HG03064 (cell line): ENCODE results near the gene GNA12.

Experiments
- ATAC-seq: cut with Tn5 transposase; IDR thresholded peaks from one replicate; pipeline ENCODE4 v1.9.1; 2021; ENCODE audit warnings: low read depth; ENCODE audit not compliant: unreplicated experiment

GNA12 gene

DNA sequence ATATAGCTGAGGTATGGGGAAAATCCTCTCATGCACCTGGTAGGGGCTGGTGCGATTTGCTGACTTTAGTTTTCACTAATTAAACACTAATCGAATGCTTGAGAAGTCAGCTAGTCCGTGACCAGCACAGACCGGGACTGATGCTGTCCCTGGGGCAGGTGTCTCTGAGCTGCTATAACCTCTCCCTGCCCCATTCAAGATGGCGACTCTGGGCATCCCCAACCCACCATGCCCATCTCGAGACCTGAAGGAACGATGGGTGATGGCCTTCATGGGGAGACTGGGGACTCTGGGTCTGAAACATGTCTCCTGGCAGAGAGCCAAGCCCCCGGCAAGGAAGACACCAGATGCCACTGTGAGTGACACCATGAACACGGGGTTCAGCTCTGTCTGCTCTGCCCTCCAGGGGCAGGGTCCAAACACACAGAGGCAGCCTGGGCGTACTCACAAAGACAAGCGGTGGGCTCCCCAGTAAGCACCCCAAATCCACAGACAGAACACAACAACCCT, 57.4 kb downstream of the GNA12 start:
- no peak for ATAC-seq

DNA sequence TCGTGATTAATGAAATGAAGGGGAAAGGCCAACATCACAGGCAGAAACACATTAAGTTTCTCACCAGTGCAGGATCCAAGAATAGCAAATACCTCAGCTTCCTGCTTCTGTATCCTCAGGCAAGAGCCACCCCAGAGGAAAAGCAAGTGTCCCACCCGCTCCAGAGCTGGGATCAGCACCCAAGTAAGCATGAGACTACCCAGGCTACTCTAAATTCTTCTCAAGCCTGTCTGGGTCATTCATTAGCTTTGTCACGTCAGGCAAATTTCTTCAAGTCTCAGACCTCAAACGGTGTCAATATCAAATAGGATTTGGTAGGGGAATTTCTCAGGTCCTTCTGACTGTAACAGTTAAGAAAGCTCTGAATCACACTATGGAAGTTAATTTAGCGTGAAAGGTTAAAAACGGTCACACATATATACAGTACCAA, 59.0 kb downstream of the GNA12 start:
- ATAC-seq, result peak; percentile 57

DNA sequence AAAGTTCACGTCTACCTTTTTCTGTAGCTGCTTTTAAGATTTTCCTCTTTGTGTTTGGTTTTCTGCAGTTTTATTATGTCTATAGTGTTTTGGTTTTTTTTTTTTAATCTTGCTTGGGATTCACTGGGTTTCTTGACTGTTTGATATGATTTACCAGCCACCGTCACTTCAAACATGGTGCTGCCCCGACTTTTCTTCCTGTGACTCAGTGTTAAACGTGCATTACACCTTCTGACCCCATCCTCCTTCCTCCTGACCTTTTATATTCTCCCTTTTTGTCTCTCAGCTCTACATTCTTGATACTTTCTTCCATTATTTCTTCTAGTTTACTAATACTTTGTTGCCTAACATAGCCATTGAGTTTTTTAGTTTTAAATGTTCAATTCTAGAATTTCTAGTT, 61.5 kb downstream of the GNA12 start:
- no peak for ATAC-seq

DNA sequence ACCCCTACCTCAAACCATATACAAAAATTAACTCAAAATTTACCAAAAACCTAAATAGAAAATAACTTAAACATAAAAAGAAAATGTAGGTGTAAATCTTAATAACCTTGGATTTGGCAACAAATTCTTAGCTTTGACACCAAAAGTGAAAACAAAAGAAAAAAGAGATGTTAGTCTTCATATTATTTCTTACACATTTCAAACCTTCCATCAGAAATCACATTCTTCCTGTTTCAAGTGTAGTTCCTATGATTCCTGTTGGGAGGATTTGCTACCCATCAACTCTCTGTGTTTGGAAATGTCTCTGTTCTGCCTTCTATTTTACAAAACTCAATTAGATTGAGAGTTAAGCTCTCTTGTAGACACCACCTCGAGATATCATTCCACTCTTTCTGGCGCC, 62.0 kb downstream of the GNA12 start:
- ATAC-seq, result no peak

DNA sequence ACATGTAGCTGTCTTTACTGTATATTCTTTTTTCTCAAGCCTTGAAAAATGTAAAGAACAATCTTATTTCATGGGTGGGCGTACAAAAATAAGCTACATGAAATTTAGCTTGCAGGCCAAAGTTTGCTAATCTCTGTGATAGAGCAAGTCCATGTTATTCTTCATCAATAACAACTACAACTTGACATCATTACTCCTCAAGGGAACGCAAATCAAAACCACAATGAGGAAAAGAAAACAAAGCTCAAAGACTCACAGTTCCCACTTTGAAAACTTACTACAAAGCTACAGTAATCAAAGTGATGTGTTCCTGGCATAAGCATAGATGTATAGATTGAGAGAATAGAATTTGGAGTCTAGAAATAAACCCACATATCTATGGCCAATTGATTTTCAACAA, 62.5 kb downstream of the GNA12 start:
- no peak for ATAC-seq

DNA sequence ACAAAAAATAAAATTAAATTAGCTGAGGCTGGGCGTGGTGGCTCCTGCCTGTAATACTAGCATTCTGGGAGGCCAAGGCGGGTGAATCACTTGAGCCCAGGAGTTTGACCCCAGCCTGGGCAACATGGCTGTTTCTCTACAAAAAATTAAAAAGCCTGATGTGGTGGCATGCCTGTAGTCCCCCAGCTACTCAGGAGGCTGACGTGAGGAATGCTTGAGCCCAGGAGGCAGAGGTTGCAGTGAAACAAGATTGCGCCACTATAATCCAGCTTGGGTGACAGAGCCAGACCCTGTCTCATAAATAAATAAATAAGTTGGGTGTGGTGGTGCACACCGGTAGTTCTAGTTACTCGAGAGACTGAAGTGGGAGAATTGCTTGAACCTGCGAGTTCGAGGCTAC, 65.1 kb downstream of the GNA12 start:
- no peak for ATAC-seq

DNA sequence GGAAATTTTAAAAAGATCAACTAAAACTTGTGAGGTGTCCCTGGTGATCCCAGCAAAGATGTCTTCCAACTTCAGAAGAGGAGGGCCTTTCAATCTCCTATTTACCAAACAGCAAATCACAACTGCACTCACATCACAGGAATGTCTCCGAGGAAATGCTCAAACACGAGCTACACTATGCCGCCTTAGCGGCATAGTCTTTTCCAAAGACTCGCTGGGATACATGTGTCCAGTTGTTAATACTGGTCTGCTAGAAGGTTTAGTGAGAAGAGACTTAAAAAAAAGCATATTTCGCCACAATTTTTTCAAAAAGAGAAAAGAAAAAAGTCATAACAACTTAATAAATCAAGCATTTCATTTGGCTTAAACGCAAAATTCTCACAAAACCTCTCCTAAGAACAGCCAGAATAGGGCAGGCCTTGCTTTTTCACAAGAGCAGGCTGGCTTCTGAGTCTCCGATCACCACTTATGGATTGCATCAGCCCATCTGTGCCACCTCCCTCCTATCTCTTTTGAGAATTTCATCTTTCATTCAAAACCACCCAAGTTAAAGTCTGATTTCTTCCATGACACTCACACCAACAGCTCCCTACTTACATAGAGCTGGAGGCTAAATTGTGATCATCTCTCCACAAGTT, 66.1 kb downstream of the GNA12 start:
- no peak for ATAC-seq

DNA sequence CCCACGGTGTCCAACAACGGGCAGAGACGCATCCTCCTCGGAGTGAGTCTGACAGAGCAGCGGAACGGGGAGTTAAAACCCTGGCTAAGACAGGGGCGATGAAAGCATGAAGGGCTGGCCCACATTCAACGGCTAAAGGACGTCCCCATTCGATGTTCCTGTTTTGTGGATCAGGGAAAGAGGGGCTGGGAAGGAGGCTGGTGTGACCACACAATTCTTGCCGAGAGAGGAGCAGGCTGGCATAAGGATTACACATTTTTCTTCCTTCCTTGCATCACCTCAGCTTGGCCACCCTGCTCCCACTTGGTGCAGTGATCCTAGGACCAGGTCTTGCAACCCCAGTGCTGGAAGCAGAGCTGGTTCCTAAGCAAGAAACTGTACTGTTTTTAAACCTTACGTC, 67.7 kb downstream of the GNA12 start:
- no peak for ATAC-seq

DNA sequence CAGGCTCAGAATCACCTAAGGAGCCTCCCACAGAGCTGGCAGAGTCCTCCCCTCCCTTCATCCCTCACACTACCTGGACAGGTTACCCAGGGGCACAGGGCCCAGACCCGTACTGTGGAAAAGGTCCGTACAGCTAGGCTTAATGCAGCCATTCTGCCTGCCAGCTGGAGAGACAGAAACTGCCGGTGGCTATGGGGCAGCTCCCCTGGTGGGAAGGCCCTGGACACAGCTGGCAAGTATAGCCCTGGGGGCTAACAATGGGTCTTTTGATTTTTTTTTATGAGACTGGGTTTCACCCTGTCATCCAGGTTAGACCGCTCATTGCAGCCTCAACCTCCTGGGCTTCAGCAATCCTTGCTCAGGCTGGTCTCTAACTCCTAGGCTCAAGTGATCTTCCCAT, 68.3 kb downstream of the GNA12 start:
- no peak for ATAC-seq

DNA sequence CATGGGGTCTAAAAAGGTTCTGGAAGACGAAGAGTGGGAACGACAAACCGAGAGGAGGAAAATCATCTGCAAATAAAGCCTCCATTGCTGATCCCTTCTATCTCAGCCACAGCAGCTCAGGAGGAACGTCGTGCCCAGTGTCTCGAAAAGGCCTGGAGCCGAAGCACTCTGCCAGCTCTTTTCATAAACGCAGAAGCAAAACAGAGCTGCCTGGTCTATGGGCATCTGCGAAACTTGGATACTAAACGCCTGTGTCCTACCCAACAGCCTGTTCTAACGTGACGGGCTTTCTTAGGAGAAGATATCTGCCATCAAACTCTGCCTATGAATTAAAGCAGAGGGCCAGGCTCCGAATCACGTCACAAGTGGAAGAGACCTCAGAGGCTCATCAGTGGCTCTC, 68.7 kb downstream of the GNA12 start:
- no peak for ATAC-seq

DNA sequence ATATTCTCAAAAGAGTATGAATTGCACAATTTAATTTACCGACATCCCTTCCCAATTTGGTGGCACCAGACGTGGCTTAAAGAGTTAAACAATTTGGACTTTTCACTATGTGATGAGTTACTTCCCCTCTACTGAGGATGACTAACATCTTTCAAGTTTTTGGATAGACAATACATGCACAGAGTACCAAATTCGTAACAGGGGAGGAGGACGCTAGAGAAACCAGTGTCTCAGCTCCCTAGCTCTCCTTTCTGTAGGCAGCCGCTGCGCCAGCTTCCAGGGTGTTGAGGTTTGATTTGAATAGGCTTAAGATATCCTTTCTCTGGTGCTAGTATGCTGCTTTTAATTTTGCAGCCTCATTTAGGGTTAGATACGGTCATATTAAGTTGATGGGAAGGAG, 69.2 kb downstream of the GNA12 start:
- ATAC-seq, result no peak

DNA sequence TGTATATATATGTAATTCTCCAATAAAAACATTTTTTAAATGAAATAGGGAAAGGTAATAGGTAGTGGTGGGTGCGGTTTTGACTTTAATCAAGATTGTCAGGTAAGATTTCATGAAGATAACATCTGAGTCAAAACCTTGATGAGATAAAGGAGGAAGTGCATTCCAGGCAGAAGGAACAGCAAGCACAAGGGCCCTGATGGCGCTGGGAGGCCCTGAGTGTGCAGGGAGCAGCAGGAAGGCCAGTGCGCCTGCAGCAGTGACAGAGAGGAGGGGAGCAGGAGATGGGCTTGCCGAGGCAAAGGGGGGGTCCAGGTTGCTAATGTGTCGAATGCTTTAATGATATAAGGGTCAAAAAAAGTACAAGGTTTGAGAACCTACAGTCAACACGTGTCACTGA, 69.8 kb downstream of the GNA12 start:
- no peak for ATAC-seq

DNA sequence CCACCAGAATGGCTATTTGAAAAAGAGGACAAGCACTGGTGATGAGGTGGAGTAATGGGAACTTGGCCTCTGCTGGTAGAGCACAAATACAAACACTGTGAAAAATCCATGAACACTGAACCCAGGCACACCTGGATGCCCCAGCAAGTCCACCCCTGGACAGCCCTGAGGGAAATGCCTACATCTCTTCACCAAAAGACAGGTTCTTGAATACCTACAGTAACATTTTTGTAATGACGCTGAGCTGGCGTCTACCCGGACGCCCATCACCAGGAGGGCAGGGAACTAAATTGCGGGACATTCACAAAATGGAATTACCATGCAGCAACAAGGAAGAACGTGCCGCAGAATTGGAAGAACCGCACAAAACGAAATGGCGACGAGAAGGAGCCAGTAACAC, 70.5 kb downstream of the GNA12 start:
- ATAC-seq, result no peak

DNA sequence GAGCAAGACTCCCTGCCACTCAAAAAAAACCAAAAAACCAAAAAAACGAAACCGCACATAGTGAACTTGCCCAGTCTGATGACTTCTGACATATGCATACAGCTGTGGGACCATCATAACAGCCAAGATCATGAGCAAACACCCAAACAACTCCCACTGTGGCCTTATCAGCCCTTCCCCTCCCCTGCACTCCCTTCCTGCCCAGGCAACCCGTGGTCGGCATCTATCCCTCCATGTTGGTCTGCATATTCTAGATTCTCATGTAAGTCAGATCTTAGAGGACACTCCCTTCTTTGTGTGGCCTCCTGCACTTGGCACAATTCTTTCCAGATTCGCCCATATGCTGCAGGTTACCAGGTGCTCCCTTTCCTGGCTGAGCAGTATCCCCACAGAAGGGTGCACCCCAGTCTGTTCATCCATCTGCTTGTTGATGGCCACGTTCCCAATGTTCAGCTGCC, 72.8 kb downstream of the GNA12 start:
- ATAC-seq, result no peak

DNA sequence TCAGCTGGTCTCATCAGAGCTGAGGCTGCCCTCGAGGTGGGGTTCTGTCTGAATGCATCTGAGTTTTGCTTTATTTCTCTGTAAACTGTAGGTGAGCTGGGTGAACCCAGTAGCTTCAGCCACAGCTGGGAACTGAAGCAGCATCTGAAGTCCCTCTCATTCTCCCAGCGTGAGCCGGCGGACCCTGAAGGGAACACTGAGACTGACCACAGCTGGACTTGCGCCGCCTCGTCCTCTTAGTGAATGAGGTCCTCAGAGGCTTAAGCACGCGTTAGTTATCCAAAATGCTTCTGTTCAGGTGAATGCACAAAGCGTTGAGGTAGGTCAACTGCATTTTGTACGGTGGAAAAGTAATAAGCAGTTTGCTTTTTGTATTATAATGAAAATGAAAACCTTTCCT, 79.5 kb downstream of the GNA12 start:
- no peak for ATAC-seq

DNA sequence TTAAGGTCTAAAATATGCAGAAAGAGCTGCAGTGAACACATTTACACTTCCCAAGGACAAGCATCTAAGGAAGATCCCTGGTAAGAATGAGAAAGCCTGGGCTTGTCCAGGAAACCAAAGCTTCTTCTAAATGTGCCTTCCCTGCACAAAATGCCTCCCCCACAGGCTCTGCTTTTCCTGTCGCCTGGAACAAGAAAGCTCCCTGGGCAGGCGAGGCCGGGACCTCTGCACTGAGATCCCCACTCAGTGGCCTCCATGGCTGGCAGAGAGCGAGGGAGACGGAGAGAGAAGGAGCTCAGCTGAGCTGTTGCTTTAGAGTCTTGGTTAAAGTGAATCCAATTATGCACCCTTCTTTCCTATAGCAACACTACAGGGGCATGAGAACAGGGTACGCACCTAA, 80.5 kb downstream of the GNA12 start:
- ATAC-seq, result no peak

DNA sequence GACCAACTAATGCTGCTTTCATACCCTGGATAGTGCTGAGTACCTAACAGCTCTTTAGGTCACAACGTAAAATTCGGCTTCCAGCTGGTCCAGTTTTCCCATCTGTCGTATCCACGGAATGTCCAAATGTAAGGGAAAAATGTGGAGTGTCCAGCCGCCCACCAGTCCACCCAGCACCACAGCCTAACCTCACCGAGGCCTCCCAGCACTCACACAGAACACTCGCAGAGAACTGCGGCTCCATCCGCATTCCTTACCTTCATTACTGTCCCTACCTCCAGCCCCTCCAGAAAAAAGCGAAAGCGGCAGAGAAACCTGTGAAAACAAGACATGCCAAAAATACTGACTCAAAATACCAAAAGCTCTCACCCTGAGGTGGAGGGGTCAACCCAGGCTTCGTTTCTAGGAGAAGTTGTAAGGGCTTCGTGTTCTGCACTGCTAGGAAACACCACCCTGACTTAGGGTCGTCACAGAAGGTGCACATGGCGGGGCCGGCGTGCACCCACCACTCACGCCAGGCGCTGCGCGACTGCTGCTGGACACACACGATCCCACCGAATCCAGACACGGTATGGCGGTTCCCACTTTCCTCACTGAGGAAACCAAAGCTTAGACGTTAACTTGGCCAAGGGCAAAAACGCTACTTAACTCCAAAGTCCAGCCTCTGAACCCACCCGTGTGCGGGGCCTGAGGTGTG, 82.2 kb downstream of the GNA12 start:
- ATAC-seq, result no peak

DNA sequence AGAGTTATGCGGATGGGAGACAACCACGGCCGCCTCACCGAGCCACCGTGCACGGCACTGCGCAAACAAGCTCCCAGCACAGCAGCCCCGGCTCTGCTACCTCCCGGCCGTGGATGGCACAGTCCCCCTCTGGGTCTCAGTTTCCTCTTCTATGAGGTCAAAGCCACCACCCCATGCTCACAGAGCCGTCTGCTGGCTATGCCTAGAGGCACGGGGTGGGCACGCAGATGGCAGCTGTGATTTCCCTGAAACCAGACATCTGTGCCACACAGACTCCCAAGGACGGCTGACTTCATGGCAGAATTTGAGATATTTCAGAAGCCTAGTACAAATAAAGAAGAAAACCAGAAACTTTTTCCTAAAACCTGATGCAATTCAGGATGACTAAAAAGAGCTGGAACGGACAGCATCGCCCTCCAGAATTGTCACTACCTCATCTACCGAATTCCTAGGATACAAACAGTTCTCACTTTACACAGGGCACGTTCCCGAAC, 82.9 kb downstream of the GNA12 start:
- no peak for ATAC-seq

DNA sequence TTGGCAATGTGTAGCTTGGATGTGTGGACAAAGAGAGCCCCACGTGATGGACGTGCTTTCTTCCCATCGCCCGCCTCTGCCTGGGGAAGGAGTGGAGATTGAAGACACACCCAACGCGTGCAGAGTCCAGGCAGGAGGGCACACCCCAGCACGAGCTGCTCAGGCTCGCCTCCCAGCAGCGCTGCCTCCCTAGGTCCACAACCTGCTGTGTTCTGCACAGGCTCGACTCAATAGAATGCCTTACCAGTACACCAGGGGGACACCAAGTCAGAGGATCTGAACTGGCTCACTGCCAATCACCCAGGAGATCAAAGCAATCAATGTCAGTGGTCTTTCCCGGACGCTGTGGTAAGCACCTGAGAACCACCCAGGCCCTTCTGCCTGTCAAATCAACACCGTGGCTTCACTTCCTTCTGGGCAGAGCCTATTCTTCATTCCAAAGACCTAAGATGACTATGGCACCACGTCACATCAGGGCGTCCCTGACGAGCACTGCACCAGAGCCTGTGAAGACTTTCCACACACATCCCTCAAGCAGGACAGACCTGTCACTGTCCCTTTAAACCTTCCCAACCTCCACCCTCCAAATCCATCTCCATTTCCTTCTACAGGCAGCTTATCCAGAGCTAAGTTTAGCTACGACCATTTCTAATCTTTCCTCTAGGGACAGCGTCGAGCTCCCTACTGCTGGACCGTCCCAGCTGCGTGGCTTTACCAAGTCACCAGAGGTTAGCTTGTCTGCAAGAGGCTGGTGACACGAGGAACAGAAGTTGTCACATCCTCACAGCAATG, 83.8 kb downstream of the GNA12 start:
- ATAC-seq, result no peak

DNA sequence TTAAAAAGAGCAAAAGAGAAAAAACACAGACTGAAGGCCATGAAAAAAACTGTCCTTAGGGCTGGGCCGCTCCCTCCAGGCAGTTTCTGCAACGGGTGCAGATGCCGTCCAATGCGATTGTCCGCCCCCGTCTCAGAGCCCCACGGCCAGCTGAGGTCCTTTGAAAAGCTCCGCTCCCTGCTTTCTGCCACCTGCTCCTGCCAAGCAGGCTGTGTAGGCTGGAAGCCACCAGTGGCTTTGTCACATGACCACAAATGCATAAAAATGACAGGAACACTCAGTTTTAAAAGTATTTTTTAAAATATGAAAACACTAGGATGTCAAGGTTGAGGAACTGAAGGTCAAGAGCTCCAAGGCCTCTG, 84.4 kb downstream of the GNA12 start:
- no peak for ATAC-seq
